Measurements from ENCODE around the gene XRCC3.

The XRCC3 gene

DNA sequence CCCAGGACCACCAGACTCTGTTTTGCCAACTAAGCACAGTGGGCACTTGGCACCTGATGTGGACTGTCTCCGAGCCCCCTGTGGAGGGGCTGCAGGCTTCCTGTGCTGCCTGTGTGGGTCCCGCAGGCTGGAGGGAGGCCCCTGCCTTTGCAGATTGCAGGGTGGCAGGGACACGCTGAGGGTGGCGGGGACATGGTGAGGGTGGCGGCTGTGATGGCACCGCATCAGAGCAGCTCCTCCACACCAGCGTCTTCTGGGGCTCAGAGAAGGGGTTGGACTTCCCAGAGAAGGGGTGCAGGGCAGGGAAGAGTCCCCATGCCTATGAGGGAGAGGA lies 8.5 kb upstream of the XRCC3 start:
- TF ChIP-seq, protein P1, sequence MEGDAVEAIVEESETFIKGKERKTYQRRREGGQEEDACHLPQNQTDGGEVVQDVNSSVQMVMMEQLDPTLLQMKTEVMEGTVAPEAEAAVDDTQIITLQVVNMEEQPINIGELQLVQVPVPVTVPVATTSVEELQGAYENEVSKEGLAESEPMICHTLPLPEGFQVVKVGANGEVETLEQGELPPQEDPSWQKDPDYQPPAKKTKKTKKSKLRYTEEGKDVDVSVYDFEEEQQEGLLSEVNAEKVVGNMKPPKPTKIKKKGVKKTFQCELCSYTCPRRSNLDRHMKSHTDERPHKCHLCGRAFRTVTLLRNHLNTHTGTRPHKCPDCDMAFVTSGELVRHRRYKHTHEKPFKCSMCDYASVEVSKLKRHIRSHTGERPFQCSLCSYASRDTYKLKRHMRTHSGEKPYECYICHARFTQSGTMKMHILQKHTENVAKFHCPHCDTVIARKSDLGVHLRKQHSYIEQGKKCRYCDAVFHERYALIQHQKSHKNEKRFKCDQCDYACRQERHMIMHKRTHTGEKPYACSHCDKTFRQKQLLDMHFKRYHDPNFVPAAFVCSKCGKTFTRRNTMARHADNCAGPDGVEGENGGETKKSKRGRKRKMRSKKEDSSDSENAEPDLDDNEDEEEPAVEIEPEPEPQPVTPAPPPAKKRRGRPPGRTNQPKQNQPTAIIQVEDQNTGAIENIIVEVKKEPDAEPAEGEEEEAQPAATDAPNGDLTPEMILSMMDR (conservative IDR thresholded peaks at IDR 0.05; ENCODE audit: low read depth) = no peak
- CTCF ChIA-PET = no interaction called here
- DNase-seq (ENCODE audit: low spot score) = no peak
- POLR2A ChIA-PET (ENCODE audit: low non-redundant PET) = no interaction called here
- H3K27ac ChIP-seq = peak overlapping the region; percentile 70

DNA sequence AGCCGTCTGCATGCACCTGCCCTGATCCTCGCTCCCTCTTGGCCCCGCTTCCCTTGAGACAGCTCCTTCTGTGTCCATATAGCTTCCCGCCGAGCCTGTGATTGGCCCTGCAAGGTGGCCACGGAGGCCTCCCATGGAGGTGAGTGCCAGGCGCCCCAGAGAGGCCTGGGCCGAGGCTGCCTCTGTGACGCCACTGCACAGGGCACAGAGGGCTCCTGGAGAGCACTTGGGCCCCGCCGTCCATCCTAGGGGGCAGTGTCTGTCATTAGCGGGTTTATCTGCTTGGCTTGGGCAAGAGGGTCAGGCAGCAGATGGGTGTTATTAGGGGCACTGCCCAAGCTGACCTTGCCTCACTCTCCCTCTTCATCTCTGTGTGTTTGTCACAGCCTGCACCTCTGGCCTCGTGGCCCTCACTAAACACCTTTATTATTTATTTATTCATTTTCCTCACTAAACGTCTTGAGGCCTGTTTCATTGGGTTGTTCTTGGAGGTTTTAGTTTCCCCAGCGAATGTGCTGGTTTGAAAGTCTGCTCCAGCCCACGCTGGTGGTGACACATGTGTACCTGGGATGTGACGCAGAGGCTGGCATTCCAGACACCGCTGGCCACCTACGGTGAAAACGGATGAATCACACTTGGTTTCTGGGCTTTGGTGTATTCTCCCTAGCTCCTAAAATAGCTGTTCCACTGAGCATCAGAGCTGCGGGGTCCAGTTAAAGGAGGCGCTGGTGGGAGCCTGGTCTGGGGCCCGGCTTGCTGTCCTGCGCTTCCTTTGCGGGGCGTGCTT lies 6.3 kb upstream of the XRCC3 start:
- CTCF ChIA-PET = interaction anchor here (0.6 to 1.5 kb wide), 5 partner anchors 14 to 586 kb away, joined by 3 to 5 read pairs (median 4); no protein-coding TSS in a partner anchor
- TF ChIP-seq, protein P1 (conservative IDR thresholded peaks at IDR 0.05; ENCODE audit: low read depth) = no peak
- H3K27ac ChIP-seq = peak overlapping the region; percentile 39
- POLR2A ChIA-PET (ENCODE audit: low non-redundant PET) = no interaction called here
- DNase-seq (ENCODE audit: low spot score) = peak; percentile 66

DNA sequence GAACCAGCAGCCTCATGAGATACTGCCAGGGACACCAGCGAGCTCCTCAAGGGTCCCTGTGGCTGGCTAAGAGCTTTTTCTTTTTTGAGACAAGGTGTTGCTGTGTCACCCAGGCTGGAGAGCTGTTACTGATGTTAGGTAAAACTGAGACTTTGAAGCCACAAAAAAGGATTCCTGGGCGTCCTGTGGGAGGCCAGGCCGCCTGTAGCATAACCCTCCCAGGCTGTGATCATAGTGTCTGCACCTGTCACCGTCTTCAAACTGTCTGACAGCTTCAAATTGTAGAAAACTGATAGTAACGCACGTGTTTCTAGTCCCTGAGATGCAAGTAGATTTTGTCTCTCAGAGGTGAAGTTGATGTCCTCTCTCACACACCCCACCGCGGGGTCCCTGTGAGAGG lies 4.5 kb upstream of the XRCC3 start:
- peak overlapping the region; percentile 42 for H3K27ac ChIP-seq
- no peak for DNase-seq (ENCODE audit: low spot score)
- CTCF ChIA-PET = no interaction called here
- TF ChIP-seq, protein P1 (conservative IDR thresholded peaks at IDR 0.05; ENCODE audit: low read depth) = no peak
- POLR2A ChIA-PET (ENCODE audit: low non-redundant PET) = no interaction called here

DNA sequence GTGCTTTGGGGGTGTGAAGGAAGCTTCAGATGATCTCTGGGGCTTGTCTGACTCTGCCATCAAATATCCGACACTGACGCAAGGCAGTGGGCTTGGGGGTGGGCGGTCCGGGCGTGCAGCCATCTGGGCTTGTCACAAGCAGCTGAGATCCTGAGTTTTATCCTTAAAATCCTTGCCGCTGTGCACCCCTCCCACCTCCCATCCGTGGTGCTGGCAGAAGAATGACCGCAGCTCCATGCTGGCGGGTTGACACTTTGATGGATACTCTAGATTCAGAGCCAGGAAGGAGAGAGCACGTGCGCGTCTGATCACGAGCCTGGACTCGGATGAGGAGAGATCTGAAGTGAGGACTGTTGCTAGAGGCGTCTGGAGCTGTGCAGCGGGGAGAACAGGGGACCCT lies 3.3 kb upstream of the XRCC3 start:
- no peak for DNase-seq (ENCODE audit: low spot score)
- H3K27ac ChIP-seq = peak overlapping the region; percentile 42
- CTCF ChIA-PET = no interaction called here
- TF ChIP-seq, protein P1 (conservative IDR thresholded peaks at IDR 0.05; ENCODE audit: low read depth) = no peak
- POLR2A ChIA-PET (ENCODE audit: low non-redundant PET) = interaction anchor here (0.5 kb wide), 1 partner anchor 189 kb away, joined by 3 read pairs; no protein-coding TSS in a partner anchor

DNA sequence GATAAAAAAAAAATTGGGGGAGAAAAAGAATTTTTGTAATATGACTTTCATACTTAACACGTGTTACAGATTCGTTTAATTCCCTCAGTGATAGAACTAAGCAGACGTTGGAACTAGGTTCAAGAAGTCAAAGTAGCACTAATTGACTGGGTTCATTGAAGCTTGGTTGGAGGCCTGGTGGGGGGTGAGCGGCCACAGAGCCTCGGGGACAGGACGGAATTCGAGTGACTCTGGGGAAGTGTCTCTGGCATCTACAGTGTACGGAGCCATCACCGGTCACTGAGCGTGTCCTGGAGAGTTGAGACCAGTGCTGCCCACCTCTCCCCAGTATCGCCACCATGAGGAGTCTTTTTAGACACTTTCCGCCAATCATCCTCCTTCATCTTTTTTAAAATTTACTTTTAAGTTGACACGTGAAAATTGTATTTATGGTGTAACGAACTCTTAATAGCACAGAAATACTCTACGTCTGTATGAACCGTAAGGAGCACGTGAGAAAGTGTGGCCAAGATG lies 1.7 kb upstream of the XRCC3 start:
- H3K27ac ChIP-seq = peak overlapping the region; percentile 99
- POLR2A ChIA-PET (ENCODE audit: low non-redundant PET) = no interaction called here
- no peak for DNase-seq (ENCODE audit: low spot score)
- TF ChIP-seq, protein P1 (conservative IDR thresholded peaks at IDR 0.05; ENCODE audit: low read depth) = no peak
- CTCF ChIA-PET = no interaction called here

DNA sequence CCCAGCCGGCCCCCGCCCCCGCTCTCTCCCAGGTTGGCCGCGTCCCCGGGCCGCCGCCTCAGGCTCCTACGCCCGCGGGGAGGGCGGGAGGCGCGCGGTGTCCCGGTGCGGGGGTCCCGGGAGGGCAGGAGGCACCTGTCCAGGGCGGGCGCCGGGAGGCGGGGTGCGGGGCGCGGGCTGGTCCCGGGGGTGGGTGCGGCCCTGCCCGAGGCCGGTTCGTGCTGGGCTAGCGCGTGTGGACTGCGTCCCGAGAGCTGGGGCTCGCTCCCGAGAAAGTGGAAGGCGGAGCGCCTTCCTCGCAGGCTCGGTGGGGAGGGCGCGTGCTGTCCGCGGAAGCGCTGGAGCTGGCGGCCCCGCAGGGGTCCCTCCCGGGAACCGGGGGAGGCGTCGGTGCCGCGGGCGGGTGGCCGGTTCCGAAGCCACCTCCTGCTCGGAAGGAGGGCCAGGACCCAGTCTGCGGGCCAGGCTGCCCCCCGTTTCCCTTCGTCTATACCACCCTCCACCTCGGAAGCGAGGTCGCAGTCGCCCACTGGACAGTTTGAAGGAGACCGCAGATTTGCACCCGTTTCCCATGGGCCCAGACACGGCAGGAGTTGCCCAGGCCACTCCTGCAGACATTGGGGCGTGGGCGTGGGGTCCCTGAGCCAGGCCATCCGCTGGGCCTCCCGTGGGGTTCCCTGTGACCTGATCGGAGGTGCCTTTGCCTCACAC lies 995 bp upstream of the XRCC3 start:
- ChIA-PET POLR2A (ENCODE audit: low non-redundant PET) (interaction anchor here (0.6 to 1.2 kb wide), 2 partner anchors 16 to 255 kb away, joined by 3 read pairs; no protein-coding TSS in a partner anchor), CTCF (interaction anchor here (0.6 kb wide), 1 partner anchor 1096 kb away, joined by 4 read pairs; no protein-coding TSS in a partner anchor)
- TF ChIP-seq, protein P1 (conservative IDR thresholded peaks at IDR 0.05; ENCODE audit: low read depth) = no peak
- DNase-seq (ENCODE audit: low spot score) = no peak
- peak overlapping the region; percentile 99 for H3K27ac ChIP-seq
